ENCODE data around the gene IGFALS. TPM values are rescaled to one million over a fixed set of nuclear protein-coding genes. Genes with fewer than 3 reads are reported as not detected.

IGFALS gene
- total and polyA plus RNA-seq, 2 of the 4 experiments (the other 2 are of a cell fraction), result not detected

GRCh38 chr16:1767116-1767994 is 26.1 kb downstream of the IGFALS start:
- ChIA-PET CTCF (no interaction called here), POLR2A (ENCODE audit: unreplicated experiment) (no interaction called here)
- BruUV-seq (replicated peaks), result no TSS peak
- Histone ChIP-seq H3K4me1 (ENCODE audit: control insufficient read depth, insufficient read depth, low read length) (peaks cover 5% of the 10 kb centered on the region), H4K5ac (ENCODE audit: low read depth, low read length) (no peak overlapping the region), H4K20me1 (ENCODE audit: insufficient read depth, low read length) (peaks cover 22% of the 10 kb centered on the region), H3K9me3 (ENCODE audit: control insufficient read depth, insufficient read depth, low read length) (no peaks in the 10 kb centered on the region), H2BK5ac (ENCODE audit: low read depth, low read length, poor library complexity, severe bottlenecking) (no peak overlapping the region), H3K18ac (ENCODE audit: low read depth, low read length) (no peak overlapping the region), H2BK120ac (ENCODE audit: low read depth, low read length) (no peak overlapping the region), H2AK9ac (replicated peaks; ENCODE audit: low read depth, low read length, poor library complexity) (no peak overlapping the region), H3K23ac (ENCODE audit: low read depth, low read length) (no peak overlapping the region), H3K9ac (ENCODE audit: low read depth, low read length) (no peak overlapping the region), H3K27me3 (ENCODE audit: control insufficient read depth, insufficient read depth, low read length) (no peaks in the 10 kb centered on the region), H4K8ac (ENCODE audit: low read depth in 2 of 2, low read length in 2 of 2) (no peak overlapping the region), H3K27ac (ENCODE audit: insufficient read depth, low read length) (no peak overlapping the region), H2BK15ac (ENCODE audit: low read depth, low read length) (no peak overlapping the region), H2BK20ac (ENCODE audit: low read depth, low read length) (no peak overlapping the region), H3K4me3 (ENCODE audit: insufficient read depth, low read depth, low read length) (no peak overlapping the region), H3K36me3 (ENCODE audit: control insufficient read depth, insufficient read depth, low read length) (peaks cover 64% of the 10 kb centered on the region), H3K4me2 (ENCODE audit: low read depth, low read length) (no peak overlapping the region), H2AFZ (replicated peaks; ENCODE audit: low read length, poor library complexity) (no peak overlapping the region), H4K91ac (ENCODE audit: insufficient read depth, low read depth, low read length) (no peak overlapping the region), H3K56ac (ENCODE audit: extremely low read depth, insufficient read depth, low read length) (no peak overlapping the region), H3K9me1 (ENCODE audit: insufficient read depth, low read length) (no peaks in the 10 kb centered on the region), H3K79me1 (ENCODE audit: low read depth in 1 of 2, low read length in 2 of 2) (peaks cover 7 to 25% of the 10 kb centered on the region in 2 experiments; a peak in 3 of 4 replicates), H2AK5ac (ENCODE audit: low read depth, low read length) (no peak overlapping the region), H3K4ac (ENCODE audit: low read depth, low read length) (no peak overlapping the region), H3K14ac (replicated peaks; ENCODE audit: low read depth, low read length) (no peak overlapping the region)
- ATAC-seq (ENCODE audit: low read depth) (no peak), DNase-seq (no peak)
- intact Hi-C loops (cut with micrococcal nuclease) (no loop called here), in situ Hi-C loops (cut with MboI; ENCODE audit: low sequenced_read_pairs) (no loop called here), dilution Hi-C loops (cut with HindIII; ENCODE audit: low sequenced_read_pairs, unreplicated experiment) (no loop called here)
- 96% methylated on average over 13 of the region's 42 CpGs; no CpG with 5 or more reads in 1 of the 2 experiments for WGBS, 2 experiments (ENCODE audit: extremely low coverage in 2 of 2, insufficient read length in 1 of 2)
- no peak for TF ChIP-seq MXI1 (IDR thresholded peaks at IDR 0.05; ENCODE audit: borderline replicate concordance, low read depth, low read length)
- TF ChIP-seq RFX5 (IDR thresholded peaks at IDR 0.05; ENCODE audit: low read depth, low read length), result no peak
- TF ChIP-seq MAZ (IDR thresholded peaks at IDR 0.05; ENCODE audit: borderline replicate concordance, low read depth, low read length), result no peak
- TF ChIP-seq RCOR1 (IDR thresholded peaks at IDR 0.05; ENCODE audit: insufficient replicate concordance, low read length), result no peak
- TF ChIP-seq CHD1 (IDR thresholded peaks at IDR 0.05; ENCODE audit: low read depth, low read length), result no peak
- TF ChIP-seq NFE2L2 (IDR thresholded peaks at IDR 0.05; ENCODE audit: low read depth, low read length), result no peak
- TF ChIP-seq POLR2A (IDR thresholded peaks at IDR 0.05; ENCODE audit: low read depth, low read length), result no peak
- no peak for TF ChIP-seq MAFK (IDR thresholded peaks at IDR 0.05; ENCODE audit: low read depth, low read length)
- TF ChIP-seq CEBPB (IDR thresholded peaks at IDR 0.05; ENCODE audit: low read depth, low read length), result no peak
- no peak for TF ChIP-seq FOS (IDR thresholded peaks at IDR 0.05; ENCODE audit: low read depth, low read length)
- TF ChIP-seq, protein P1, sequence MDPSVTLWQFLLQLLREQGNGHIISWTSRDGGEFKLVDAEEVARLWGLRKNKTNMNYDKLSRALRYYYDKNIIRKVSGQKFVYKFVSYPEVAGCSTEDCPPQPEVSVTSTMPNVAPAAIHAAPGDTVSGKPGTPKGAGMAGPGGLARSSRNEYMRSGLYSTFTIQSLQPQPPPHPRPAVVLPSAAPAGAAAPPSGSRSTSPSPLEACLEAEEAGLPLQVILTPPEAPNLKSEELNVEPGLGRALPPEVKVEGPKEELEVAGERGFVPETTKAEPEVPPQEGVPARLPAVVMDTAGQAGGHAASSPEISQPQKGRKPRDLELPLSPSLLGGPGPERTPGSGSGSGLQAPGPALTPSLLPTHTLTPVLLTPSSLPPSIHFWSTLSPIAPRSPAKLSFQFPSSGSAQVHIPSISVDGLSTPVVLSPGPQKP (IDR thresholded peaks at IDR 0.05; ENCODE audit: borderline replicate concordance, low read depth, low read length), result no peak
- TF ChIP-seq USF2 (IDR thresholded peaks at IDR 0.05; ENCODE audit: low read depth, low read length), result no peak
- TF ChIP-seq BHLHE40 (IDR thresholded peaks at IDR 0.05; ENCODE audit: low read depth, low read length), result no peak
- TF ChIP-seq, protein P2, sequence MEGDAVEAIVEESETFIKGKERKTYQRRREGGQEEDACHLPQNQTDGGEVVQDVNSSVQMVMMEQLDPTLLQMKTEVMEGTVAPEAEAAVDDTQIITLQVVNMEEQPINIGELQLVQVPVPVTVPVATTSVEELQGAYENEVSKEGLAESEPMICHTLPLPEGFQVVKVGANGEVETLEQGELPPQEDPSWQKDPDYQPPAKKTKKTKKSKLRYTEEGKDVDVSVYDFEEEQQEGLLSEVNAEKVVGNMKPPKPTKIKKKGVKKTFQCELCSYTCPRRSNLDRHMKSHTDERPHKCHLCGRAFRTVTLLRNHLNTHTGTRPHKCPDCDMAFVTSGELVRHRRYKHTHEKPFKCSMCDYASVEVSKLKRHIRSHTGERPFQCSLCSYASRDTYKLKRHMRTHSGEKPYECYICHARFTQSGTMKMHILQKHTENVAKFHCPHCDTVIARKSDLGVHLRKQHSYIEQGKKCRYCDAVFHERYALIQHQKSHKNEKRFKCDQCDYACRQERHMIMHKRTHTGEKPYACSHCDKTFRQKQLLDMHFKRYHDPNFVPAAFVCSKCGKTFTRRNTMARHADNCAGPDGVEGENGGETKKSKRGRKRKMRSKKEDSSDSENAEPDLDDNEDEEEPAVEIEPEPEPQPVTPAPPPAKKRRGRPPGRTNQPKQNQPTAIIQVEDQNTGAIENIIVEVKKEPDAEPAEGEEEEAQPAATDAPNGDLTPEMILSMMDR (conservative IDR thresholded peaks at IDR 0.05; ENCODE audit: low read depth, low read length), result no peak
- no peak for TF ChIP-seq RAD21 (IDR thresholded peaks at IDR 0.05; ENCODE audit: low read length)
